Nephron progenitor cell (in vitro differentiated cells): ENCODE measurements around the gene MYH13.

Experiments used
- DNase-seq: peaks from one replicate; pipeline ENCODE4 v3.0.0; 2021
- H3K27ac Mint-ChIP-seq: 2 replicates; pipeline ENCODE4 v1.8.0; 2021; ENCODE audit warnings: mild to moderate bottlenecking, moderate library complexity, mixed read lengths
- H3K27me3 Mint-ChIP-seq: 2 replicates; pipeline ENCODE4 v1.8.0; 2021; ENCODE audit warnings: mild to moderate bottlenecking, low read depth, mixed read lengths; ENCODE audit not compliant: poor library complexity
- H3K36me3 Mint-ChIP-seq: 2 replicates; pipeline ENCODE4 v1.8.0; 2021; ENCODE audit warnings: low read depth, mixed read lengths
- H3K4me1 Mint-ChIP-seq: 2 replicates; pipeline ENCODE4 v1.8.0; 2021; ENCODE audit warnings: mixed read lengths
- H3K4me3 Mint-ChIP-seq: 2 replicates; pipeline ENCODE4 v1.8.0; 2021; ENCODE audit warnings: mild to moderate bottlenecking, moderate library complexity, mixed read lengths
- H3K9me3 Mint-ChIP-seq: 2 replicates; pipeline ENCODE4 v1.8.0; 2021; ENCODE audit warnings: mild to moderate bottlenecking, moderate library complexity, mixed read lengths
- CTCF ChIP-seq: fragments of 200-600 bp; sonication (generic); IDR thresholded peaks from 2 replicates; pipeline ENCODE4 v1.5.0; 2021; ENCODE audit warnings: antibody characterized with exemption

The MYH13 gene

GRCh38 chr17:10372906-10373305 is at the start of gene MYH13:
TSS of gene MYH13 (minus strand) at chr17:10373006. CDS start at chr17:10364530, 8,476 bp downstream.
- Mint-ChIP-seq H3K4me1 (peaks cover 11% of the 10 kb centered on the region), H3K9me3 (no peaks in the 10 kb centered on the region), H3K27me3 (peaks cover 10% of the 10 kb centered on the region), H3K36me3 (no peaks in the 10 kb centered on the region), H3K4me3 (no peak within 1 kb of the TSS), H3K27ac (peak within 1 kb of the TSS; percentile 26)
- TF ChIP-seq CTCF, result no peak
- no peak for DNase-seq

GRCh38 chr17:10421900-10422542 is 49.2 kb upstream of the MYH13 start, which contains the start of gene MYH8:
TSS of gene MYH8 (minus strand) at chr17:10421950. CDS start at chr17:10420227, 1,723 bp downstream.
- Mint-ChIP-seq H3K4me1 (no peaks in the 10 kb centered on the region), H3K27ac (no peak within 1 kb of the TSS), H3K4me3 (no peak within 1 kb of the TSS), H3K36me3 (no peaks in the 10 kb centered on the region), H3K27me3 (no peaks in the 10 kb centered on the region), H3K9me3 (no peaks in the 10 kb centered on the region)
- TF ChIP-seq CTCF, result no peak
- DNase-seq, result no peak

GRCh38 chr17:10421211-10421610 is 48.4 kb upstream of the MYH13 start:
- no peaks in the 10 kb centered on the region for H3K27me3 Mint-ChIP-seq

GRCh38 chr17:10420811-10421210 is 48.0 kb upstream of the MYH13 start:
- Mint-ChIP-seq H3K4me3 (no peak overlapping the region), H3K9me3 (no peaks in the 10 kb centered on the region), H3K4me1 (no peaks in the 10 kb centered on the region), H3K27me3 (no peaks in the 10 kb centered on the region), H3K27ac (no peak overlapping the region), H3K36me3 (no peaks in the 10 kb centered on the region)
- no peak for DNase-seq
- no peak for TF ChIP-seq CTCF

More at GRCh38 chr17:10421211-10421610, 48.4 kb upstream of the MYH13 start:
- no peak for DNase-seq
- H3K9me3 Mint-ChIP-seq, result no peaks in the 10 kb centered on the region
- H3K4me1 Mint-ChIP-seq, result no peaks in the 10 kb centered on the region
- no peaks in the 10 kb centered on the region for H3K36me3 Mint-ChIP-seq
- no peak overlapping the region for H3K27ac Mint-ChIP-seq
- no peak overlapping the region for H3K4me3 Mint-ChIP-seq
- no peak for TF ChIP-seq CTCF

- no peaks in the 10 kb centered on the region for H3K4me1 Mint-ChIP-seq
- no peak for DNase-seq
- H3K27ac Mint-ChIP-seq, result no peak overlapping the region
- H3K36me3 Mint-ChIP-seq, result no peaks in the 10 kb centered on the region
- no peaks in the 10 kb centered on the region for H3K27me3 Mint-ChIP-seq
- H3K9me3 Mint-ChIP-seq, result no peaks in the 10 kb centered on the region
- no peak overlapping the region for H3K4me3 Mint-ChIP-seq
- TF ChIP-seq CTCF, result no peak
Observed at GRCh38 chr17:10417431-10417830, 44.6 kb upstream of the MYH13 start.

GRCh38 chr17:10415161-10415560 is 42.4 kb upstream of the MYH13 start:
- Mint-ChIP-seq H3K4me3 (no peak overlapping the region), H3K36me3 (no peaks in the 10 kb centered on the region), H3K4me1 (no peaks in the 10 kb centered on the region), H3K9me3 (no peaks in the 10 kb centered on the region), H3K27ac (no peak overlapping the region), H3K27me3 (no peaks in the 10 kb centered on the region)
- DNase-seq, result no peak
- TF ChIP-seq CTCF, result no peak
